ENCODE measurements around the gene CST9.

Gene CST9

GRCh38 chr20:23554401-23554800 lies 51.3 kb downstream of the CST9 start:
- no peak for DNase-seq (ENCODE audit: low read depth, low spot score)
- H3K27me3 ChIP-seq (ENCODE audit: insufficient read depth, insufficient read length), result no peaks in the 10 kb centered on the region
- H3K36me3 ChIP-seq (ENCODE audit: insufficient read depth, insufficient read length, low read length), result no peaks in the 10 kb centered on the region
- H3K9ac ChIP-seq (ENCODE audit: insufficient read length, low read depth), result no peak overlapping the region
- no peaks in the 10 kb centered on the region for H3K4me1 ChIP-seq (ENCODE audit: insufficient read depth, insufficient read length)
- H3K9me3 ChIP-seq (ENCODE audit: insufficient read depth, low read length), result no peaks in the 10 kb centered on the region
- no peak overlapping the region for H3K4me3 ChIP-seq (ENCODE audit: insufficient read length, low read depth)
- TF ChIP-seq ZNF274 (IDR thresholded peaks at IDR 0.05; ENCODE audit: low read depth, low read length), result no peak
- TF ChIP-seq SUZ12 (IDR thresholded peaks at IDR 0.05; ENCODE audit: extremely low read depth, insufficient read depth, insufficient read length), result no peak
- no peak for TF ChIP-seq YY1 (IDR thresholded peaks at IDR 0.05; ENCODE audit: insufficient read depth, insufficient read length)

Measured in NT2/D1 (cell line).